Neuronal stem cell (in vitro differentiated cells): ENCODE results near the gene PAPLN.

ENCODE experiments used
- DNase-seq: peaks from one replicate; pipeline ENCODE4 v3.0.0-alpha.2; 2013; ENCODE audit warnings: low spot score
- H2AFZ ChIP-seq: one replicate; pipeline ENCODE4 v1.6.1; 2013; ENCODE audit warnings: mild to moderate bottlenecking, low read length, inconsistent platforms
- H2AK5ac ChIP-seq: 2 replicates; pipeline ENCODE4 v1.6.1; 2013; ENCODE audit warnings: low read depth, mild to moderate bottlenecking, inconsistent platforms, low read length, moderate library complexity, mixed read lengths
- H2BK120ac ChIP-seq: 2 replicates; pipeline ENCODE4 v1.6.1; 2013; ENCODE audit warnings: low read depth, mild to moderate bottlenecking, inconsistent platforms, low read length, moderate library complexity, mixed read lengths
- H2BK12ac ChIP-seq: one replicate; pipeline ENCODE4 v1.6.1; 2013; ENCODE audit warnings: low read length, inconsistent platforms
- H2BK15ac ChIP-seq: 2 replicates; pipeline ENCODE4 v1.6.1; 2013; ENCODE audit warnings: mild to moderate bottlenecking, low read length, inconsistent platforms, mixed read lengths
- H2BK5ac ChIP-seq: one replicate; pipeline ENCODE4 v1.6.1; 2013; ENCODE audit warnings: inconsistent platforms, mild to moderate bottlenecking, low read length, moderate library complexity
- H3K14ac ChIP-seq: one replicate; pipeline ENCODE4 v1.6.1; 2013; ENCODE audit warnings: low read length, inconsistent platforms
- H3K18ac ChIP-seq: 2 replicates; pipeline ENCODE4 v1.6.1; 2013; ENCODE audit warnings: low read length, inconsistent platforms
- H3K23ac ChIP-seq: 2 replicates; pipeline ENCODE4 v1.6.1; 2013; ENCODE audit warnings: low read depth, mild to moderate bottlenecking, mixed read lengths, low read length, inconsistent platforms; ENCODE audit not compliant: poor library complexity
- H3K27ac ChIP-seq: replicated peaks from 3 replicates; pipeline ENCODE4 v1.5.1; 2013; ENCODE audit warnings: low read length, inconsistent platforms
- H3K27me3 ChIP-seq, 3 experiments: 2 replicates each; pipeline ENCODE4 v1.6.1; 2013; ENCODE audit warnings: low read length in 3 of 3, mild to moderate bottlenecking in 2 of 3, inconsistent platforms in 1 of 3, low read depth in 1 of 3, mixed read lengths in 1 of 3, moderate library complexity in 1 of 3; ENCODE audit not compliant: control insufficient read depth in 3 of 3, insufficient read depth in 3 of 3
- H3K36me3 ChIP-seq, 2 donors: replicated peaks in 1 of 2; 2 replicates each; pipeline ENCODE4 v1.6.1; 2013; ENCODE audit warnings: low read length in 2 of 2; ENCODE audit not compliant: control insufficient read depth in 2 of 2, insufficient read depth in 2 of 2
- H3K4ac ChIP-seq: 2 replicates; pipeline ENCODE4 v1.6.1; 2013; ENCODE audit warnings: inconsistent platforms, mild to moderate bottlenecking, low read length, moderate library complexity
- H3K4me1 ChIP-seq, 2 donors: 1 replicate in 1 of 2; 2 replicates in 1 of 2; pipeline ENCODE4 v1.6.1; 2013; ENCODE audit warnings: low read length in 2 of 2, low read depth in 1 of 2; ENCODE audit not compliant: control insufficient read depth in 2 of 2, insufficient read depth in 1 of 2
- H3K4me2 ChIP-seq: one replicate; pipeline ENCODE4 v1.6.1; 2013; ENCODE audit warnings: mild to moderate bottlenecking, low read length, inconsistent platforms; ENCODE audit not compliant: insufficient read depth, poor library complexity, severe bottlenecking
- H3K4me3 ChIP-seq, 2 donors: 2 replicates each; pipeline ENCODE4 v1.5.1; 2013; ENCODE audit warnings: low read length in 2 of 2, mild to moderate bottlenecking in 2 of 2, inconsistent platforms in 1 of 2, moderate library complexity in 1 of 2
- H3K79me1 ChIP-seq: one replicate; pipeline ENCODE4 v1.6.1; 2013; ENCODE audit warnings: low read depth, mild to moderate bottlenecking, inconsistent platforms, low read length, moderate library complexity
- H3K9ac ChIP-seq: one replicate; pipeline ENCODE4 v1.6.1; 2013; ENCODE audit warnings: mild to moderate bottlenecking, low read depth, low read length, inconsistent platforms; ENCODE audit not compliant: poor library complexity
- H3K9me3 ChIP-seq, 2 donors: replicated peaks in 1 of 2; 2 replicates each; pipeline versions ENCODE3 to v1.6.1; 2013; ENCODE audit warnings: low read length in 2 of 2, mild to moderate bottlenecking in 2 of 2, inconsistent platforms in 1 of 2, low read depth in 1 of 2, mixed read lengths in 1 of 2, moderate library complexity in 1 of 2; ENCODE audit not compliant: control insufficient read depth in 2 of 2, insufficient read depth in 1 of 2
- H4K8ac ChIP-seq: one replicate; pipeline ENCODE4 v1.6.1; 2013; ENCODE audit warnings: low read depth, mild to moderate bottlenecking, inconsistent platforms, low read length, moderate library complexity
- H4K91ac ChIP-seq: one replicate; pipeline ENCODE4 v1.6.1; 2013; ENCODE audit warnings: low read length, low read depth, mild to moderate bottlenecking, inconsistent platforms; ENCODE audit not compliant: poor library complexity
- WGBS, 2 donors: extraction: QIAGEN DNeasy Blood & Tissue Kit; methylation state at CpG; one replicate each; pipeline ENCODE4 v1.1.7; 2013; ENCODE audit warnings: missing lambda C conversion rate in 2 of 2, mixed read lengths in 1 of 2; ENCODE audit not compliant: insufficient read length in 2 of 2, insufficient replicate concordance in 1 of 2; ENCODE audit errors: extremely low coverage in 2 of 2; 5-methylcytosine and 5-hydroxymethylcytosine counted together

The PAPLN gene

GRCh38 chr14:73276836-73277235 is 39.5 kb downstream of the PAPLN start:
- Histone ChIP-seq H3K79me1 (no peaks in the 10 kb centered on the region), H3K36me3 (peaks cover 25 to 69% of the 10 kb centered on the region in 2 donors), H3K4ac (no peak overlapping the region), H3K23ac (no peak overlapping the region), H3K4me2 (no peak overlapping the region), H3K14ac (no peak overlapping the region), H2AFZ (no peak overlapping the region), H2BK120ac (no peak overlapping the region), H2AK5ac (no peak overlapping the region), H4K91ac (no peak overlapping the region), H2BK15ac (no peak overlapping the region), H2BK12ac (no peak overlapping the region), H4K8ac (no peak overlapping the region), H3K9me3 (no peaks in the 10 kb centered on the region), H3K18ac (peak overlapping the region; percentile 21), H3K4me3 (peak overlapping the region in 1 of 2 donors; percentile 36), H3K4me1 (no peaks in the 10 kb centered on the region), H2BK5ac (no peak overlapping the region), H3K9ac (peak overlapping the region; percentile 36), H3K27me3 (no peaks in the 10 kb centered on the region), H3K27ac (no peak overlapping the region)
- WGBS, 2 donors = no CpG with 5 or more reads among the region's 7 CpGs
- no peak for DNase-seq

- Histone ChIP-seq H2BK120ac (no peak overlapping the region), H4K8ac (no peak overlapping the region), H2AFZ (no peak overlapping the region), H2BK12ac (no peak overlapping the region), H3K4me2 (no peak overlapping the region), H3K27ac (no peak overlapping the region), H3K14ac (no peak overlapping the region), H3K18ac (no peak overlapping the region), H2AK5ac (no peak overlapping the region), H3K79me1 (no peaks in the 10 kb centered on the region), H3K4me1 (no peaks in the 10 kb centered on the region), H3K4me3 (no peak overlapping the region), H3K27me3 (no peaks in the 10 kb centered on the region), H3K9me3 (no peaks in the 10 kb centered on the region), H3K23ac (no peak overlapping the region), H3K4ac (no peak overlapping the region), H3K36me3 (peaks cover 30 to 74% of the 10 kb centered on the region in 2 donors), H2BK15ac (no peak overlapping the region), H4K91ac (no peak overlapping the region), H3K9ac (no peak overlapping the region), H2BK5ac (no peak overlapping the region)
- no peak for DNase-seq
- WGBS, 2 donors = no CpG with 5 or more reads among the region's 2 CpGs
These were observed 40.1 kb downstream of the PAPLN start for GRCh38 chr14:73277376-73277775.

GRCh38 chr14:73280903-73281302 is 43.6 kb downstream of the PAPLN start:
- no peak overlapping the region for H3K9ac ChIP-seq
- H2BK12ac ChIP-seq = no peak overlapping the region
- H3K27me3 ChIP-seq = no peaks in the 10 kb centered on the region
- H3K27ac ChIP-seq = no peak overlapping the region
- H3K4ac ChIP-seq = no peak overlapping the region
- H3K18ac ChIP-seq = no peak overlapping the region
- WGBS, 2 donors = no CpG with 5 or more reads among the region's 5 CpGs
- no peak overlapping the region for H2BK5ac ChIP-seq
- H3K4me1 ChIP-seq = peaks cover 0 to 4% of the 10 kb centered on the region in 2 donors
- H2BK15ac ChIP-seq = no peak overlapping the region
- no peak overlapping the region for H4K91ac ChIP-seq
- no peak overlapping the region for H2AFZ ChIP-seq
- H3K36me3 ChIP-seq = peaks cover 20 to 73% of the 10 kb centered on the region in 2 donors
- no peak overlapping the region for H3K4me3 ChIP-seq
- DNase-seq = no peak
- no peak overlapping the region for H4K8ac ChIP-seq
- no peaks in the 10 kb centered on the region for H3K9me3 ChIP-seq
- H3K23ac ChIP-seq = no peak overlapping the region
- H3K79me1 ChIP-seq = no peaks in the 10 kb centered on the region
- H2BK120ac ChIP-seq = no peak overlapping the region
- H3K4me2 ChIP-seq = no peak overlapping the region
- no peak overlapping the region for H2AK5ac ChIP-seq
- H3K14ac ChIP-seq = no peak overlapping the region

GRCh38 chr14:73283608-73284379 is 46.5 kb downstream of the PAPLN start:
- H3K27ac ChIP-seq = no peak overlapping the region
- no peak overlapping the region for H3K14ac ChIP-seq
- H2BK5ac ChIP-seq = no peak overlapping the region
- no peak overlapping the region for H3K4ac ChIP-seq
- H3K4me1 ChIP-seq = peaks cover 0 to 4% of the 10 kb centered on the region in 2 donors
- no CpG with 5 or more reads among the region's 12 CpGs for WGBS, 2 donors
- no peak overlapping the region for H2AFZ ChIP-seq
- H3K4me2 ChIP-seq = no peak overlapping the region
- no peak overlapping the region for H2BK15ac ChIP-seq
- no peak overlapping the region for H3K23ac ChIP-seq
- H3K9me3 ChIP-seq = no peaks in the 10 kb centered on the region
- H3K36me3 ChIP-seq = peaks cover 12 to 67% of the 10 kb centered on the region in 2 donors
- no peak overlapping the region for H2BK12ac ChIP-seq
- H4K8ac ChIP-seq = no peak overlapping the region
- H2AK5ac ChIP-seq = no peak overlapping the region
- peak; percentile 24 for DNase-seq
- no peak overlapping the region for H4K91ac ChIP-seq
- no peak overlapping the region for H3K18ac ChIP-seq
- H2BK120ac ChIP-seq = no peak overlapping the region
- no peak overlapping the region for H3K9ac ChIP-seq
- H3K27me3 ChIP-seq = no peaks in the 10 kb centered on the region
- no peaks in the 10 kb centered on the region for H3K79me1 ChIP-seq
- no peak overlapping the region for H3K4me3 ChIP-seq
